ENCODE data around the gene PPP5C. TPM values are rescaled to one million over a fixed set of nuclear protein-coding genes. Genes with fewer than 3 reads are reported as not detected.

The PPP5C gene
- total RNA-seq, 4 donors from 2014 or later = 47.4 to 74.9 (median 62.8) TPM

GRCh38 chr19:46426506-46427162 lies 79.7 kb downstream of the PPP5C start:
- in situ Hi-C loops (cut with MboI; ENCODE audit: low sequenced_read_pairs in 4 of 4) (no loop called here), intact Hi-C loops (cut with DNase I; ENCODE audit: low total_unique reads) (no loop called here)
- Histone ChIP-seq H3K4me1 (no peaks in the 10 kb centered on the region), H3K27ac (no peak overlapping the region), H3K36me3 (no peaks in the 10 kb centered on the region), H3K9me3 (no peaks in the 10 kb centered on the region), H3K27me3 (peaks cover 8 to 20% (median 19%) of the 10 kb centered on the region in 3 donors), H3K4me3 (peak overlapping the region; percentile 32 to 49 (median 44))
- DNase-seq (peak in 1 of 2 donors; percentile 34), ATAC-seq (peak in 1 of 2 donors; percentile 52)
- TF ChIP-seq, protein P1, sequence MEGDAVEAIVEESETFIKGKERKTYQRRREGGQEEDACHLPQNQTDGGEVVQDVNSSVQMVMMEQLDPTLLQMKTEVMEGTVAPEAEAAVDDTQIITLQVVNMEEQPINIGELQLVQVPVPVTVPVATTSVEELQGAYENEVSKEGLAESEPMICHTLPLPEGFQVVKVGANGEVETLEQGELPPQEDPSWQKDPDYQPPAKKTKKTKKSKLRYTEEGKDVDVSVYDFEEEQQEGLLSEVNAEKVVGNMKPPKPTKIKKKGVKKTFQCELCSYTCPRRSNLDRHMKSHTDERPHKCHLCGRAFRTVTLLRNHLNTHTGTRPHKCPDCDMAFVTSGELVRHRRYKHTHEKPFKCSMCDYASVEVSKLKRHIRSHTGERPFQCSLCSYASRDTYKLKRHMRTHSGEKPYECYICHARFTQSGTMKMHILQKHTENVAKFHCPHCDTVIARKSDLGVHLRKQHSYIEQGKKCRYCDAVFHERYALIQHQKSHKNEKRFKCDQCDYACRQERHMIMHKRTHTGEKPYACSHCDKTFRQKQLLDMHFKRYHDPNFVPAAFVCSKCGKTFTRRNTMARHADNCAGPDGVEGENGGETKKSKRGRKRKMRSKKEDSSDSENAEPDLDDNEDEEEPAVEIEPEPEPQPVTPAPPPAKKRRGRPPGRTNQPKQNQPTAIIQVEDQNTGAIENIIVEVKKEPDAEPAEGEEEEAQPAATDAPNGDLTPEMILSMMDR (IDR thresholded peaks at IDR 0.05 in 4 of 5, conservative IDR thresholded peaks at IDR 0.05 in 1 of 5) = no peak
- no peak for TF ChIP-seq POLR2A (IDR thresholded peaks at IDR 0.05)

DNA sequence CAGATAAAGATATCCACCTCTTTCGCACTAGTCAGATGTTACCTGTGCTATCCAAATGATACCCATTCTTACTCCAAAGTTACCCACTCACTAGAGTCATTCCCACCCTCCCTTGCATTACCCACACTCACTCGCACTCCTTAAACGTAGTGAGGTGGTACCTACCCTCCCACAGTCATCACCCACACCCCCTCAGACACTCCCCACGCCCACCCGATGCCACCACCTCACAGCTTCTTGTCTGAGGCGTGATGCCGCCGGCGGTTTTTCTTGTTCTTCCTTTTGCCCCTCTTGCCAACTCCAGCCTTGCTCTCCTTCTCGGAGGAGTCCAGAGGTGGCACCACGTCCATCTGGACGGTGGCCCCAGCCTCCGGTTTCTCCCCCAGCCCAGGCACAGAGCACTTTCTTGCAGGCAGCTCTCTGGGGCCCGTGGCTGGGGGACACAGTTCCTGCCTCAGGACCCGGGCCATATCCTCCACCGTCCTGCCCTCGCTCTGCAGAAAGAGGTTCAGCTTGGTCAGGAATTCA lies 80.7 kb downstream of the PPP5C start:
- Histone ChIP-seq H3K27ac (no peak overlapping the region), H3K4me3 (no peak overlapping the region), H3K9me3 (no peaks in the 10 kb centered on the region), H3K4me1 (no peaks in the 10 kb centered on the region), H3K27me3 (peaks cover 8 to 23% (median 19%) of the 10 kb centered on the region in 3 donors), H3K36me3 (no peaks in the 10 kb centered on the region)
- DNase-seq (no peak), ATAC-seq (no peak)
- in situ Hi-C loops (cut with MboI; ENCODE audit: low sequenced_read_pairs in 4 of 4) (no loop called here), intact Hi-C loops (cut with DNase I; ENCODE audit: low total_unique reads) (no loop called here)
- TF ChIP-seq POLR2A (IDR thresholded peaks at IDR 0.05) = no peak
- TF ChIP-seq, protein P1 (IDR thresholded peaks at IDR 0.05 in 4 of 5, conservative IDR thresholded peaks at IDR 0.05 in 1 of 5) = no peak

GRCh38 chr19:46428239-46429135 lies 81.6 kb downstream of the PPP5C start, which contains the start of gene PNMA8C:
Gene PNMA8C (minus strand): TSS chr19:46428936. CDS start chr19:46428359, 577 bp downstream.
- in situ Hi-C loops (cut with MboI; ENCODE audit: low sequenced_read_pairs in 4 of 4) = no loop called here
- H3K27me3 ChIP-seq = peaks cover 8 to 26% (median 20%) of the 10 kb centered on the region in 3 donors
- no peak for ATAC-seq

GRCh38 chr19:46429999-46430398 lies 83.1 kb downstream of the PPP5C start:
- intact Hi-C loops (cut with DNase I; ENCODE audit: low total_unique reads) (no loop called here), in situ Hi-C loops (cut with MboI; ENCODE audit: low sequenced_read_pairs in 4 of 4) (no loop called here)
- ATAC-seq (no peak), DNase-seq (no peak)
- Histone ChIP-seq H3K36me3 (no peaks in the 10 kb centered on the region), H3K4me1 (no peaks in the 10 kb centered on the region), H3K27me3 (peaks cover 8 to 25% (median 24%) of the 10 kb centered on the region in 3 donors), H3K9me3 (no peaks in the 10 kb centered on the region), H3K4me3 (no peak overlapping the region), H3K27ac (no peak overlapping the region)
- no peak for TF ChIP-seq POLR2A (IDR thresholded peaks at IDR 0.05)
- TF ChIP-seq, protein P1 (IDR thresholded peaks at IDR 0.05 in 4 of 5, conservative IDR thresholded peaks at IDR 0.05 in 1 of 5) = no peak

More at GRCh38 chr19:46428239-46429135, 81.6 kb downstream of the PPP5C start, which contains the start of gene PNMA8C:
- DNase-seq = peak in 1 of 2 donors; percentile 27
- no peaks in the 10 kb centered on the region for H3K4me1 ChIP-seq
- TF ChIP-seq, protein P1 (IDR thresholded peaks at IDR 0.05 in 4 of 5, conservative IDR thresholded peaks at IDR 0.05 in 1 of 5) = no peak
- no peak for TF ChIP-seq POLR2A (IDR thresholded peaks at IDR 0.05)
- H3K9me3 ChIP-seq = no peaks in the 10 kb centered on the region
- intact Hi-C loops (cut with DNase I; ENCODE audit: low total_unique reads) = no loop called here
- H3K4me3 ChIP-seq = peak within 1 kb of the TSS in 1 of 4 donors; percentile 13
- H3K36me3 ChIP-seq = no peaks in the 10 kb centered on the region
- H3K27ac ChIP-seq = no peak within 1 kb of the TSS

Data from gastrocnemius medialis (tissue), 4 donors.